MCF 10A (cell line): ENCODE results near the gene VAV1. TPM values are rescaled to one million over a fixed set of nuclear protein-coding genes. Genes with fewer than 3 reads are reported as not detected.

ENCODE experiments used
- BruUV-seq: library from RNA; stranded (reverse); fragments of 400-500 nt; replicated peaks from 2 replicates; lab custom pipeline; 2021; lab: Mats Ljungman, UMichigan
- CTCF ChIA-PET: fragments of 300-600 bp; sonication (Branson Sonifier 250); formaldehyde crosslinking; extraction: SDS; loops from one replicate; lab custom pipeline; 2021; ENCODE audit warnings: antibody characterized with exemption, inconsistent platforms; lab: Yijun Ruan, JAX
- POLR2A ChIA-PET: fragments of 300-600, 350-650 bp; sonication (Branson Sonifier 250); formaldehyde crosslinking; extraction: SDS; loops from one replicate; lab custom pipeline; 2020; ENCODE audit warnings: antibody characterized with exemption, inconsistent platforms; lab: Yijun Ruan, JAX
- DNase-seq: peaks from one replicate; pipeline ENCODE4 v3.0.0-alpha.2; 2018; ENCODE audit not compliant: unreplicated experiment
- H3K27ac Mint-ChIP-seq: one replicate; pipeline ENCODE4 v1.8.0; 2022; ENCODE audit warnings: mild to moderate bottlenecking, low read depth, mixed read lengths; ENCODE audit not compliant: unreplicated experiment
- H3K27me3 Mint-ChIP-seq: one replicate; pipeline ENCODE4 v1.8.0; 2022; ENCODE audit warnings: mixed read lengths; ENCODE audit not compliant: insufficient read depth, unreplicated experiment
- H3K36me3 Mint-ChIP-seq: one replicate; pipeline ENCODE4 v1.8.0; 2022; ENCODE audit warnings: mild to moderate bottlenecking, moderate library complexity, mixed read lengths; ENCODE audit not compliant: insufficient read depth, unreplicated experiment
- H3K4me1 Mint-ChIP-seq: one replicate; pipeline ENCODE4 v1.8.0; 2022; ENCODE audit warnings: mixed read lengths; ENCODE audit not compliant: insufficient read depth, unreplicated experiment
- H3K4me3 Mint-ChIP-seq: one replicate; pipeline ENCODE4 v1.8.0; 2022; ENCODE audit warnings: mild to moderate bottlenecking, moderate library complexity, mixed read lengths; ENCODE audit not compliant: unreplicated experiment
- H3K9me3 Mint-ChIP-seq: one replicate; pipeline ENCODE4 v1.8.0; 2022; ENCODE audit warnings: mixed read lengths; ENCODE audit not compliant: unreplicated experiment
- intact Hi-C: fragments of 100-400 bp; cut with micrococcal nuclease; formaldehyde crosslinking; loops from 2 replicates; pipeline ENCODE4 v1.14.1; 2022
- total RNA-seq: library from RNA; stranded (reverse); gene quantifications from 2 replicates; pipeline ENCODE4 v1.2.3, GENCODE V29; 2022
- TF ChIP-seq, protein P1 (sequence below): fragments of 200-600 bp; IDR thresholded peaks from one replicate; pipeline ENCODE4 v1.8.0; 2022; ENCODE audit warnings: antibody characterized with exemption, mild to moderate bottlenecking; ENCODE audit not compliant: unreplicated experiment

VAV1 gene
- total RNA-seq, 1 experiment from 2014 or later, result not detected

DNA sequence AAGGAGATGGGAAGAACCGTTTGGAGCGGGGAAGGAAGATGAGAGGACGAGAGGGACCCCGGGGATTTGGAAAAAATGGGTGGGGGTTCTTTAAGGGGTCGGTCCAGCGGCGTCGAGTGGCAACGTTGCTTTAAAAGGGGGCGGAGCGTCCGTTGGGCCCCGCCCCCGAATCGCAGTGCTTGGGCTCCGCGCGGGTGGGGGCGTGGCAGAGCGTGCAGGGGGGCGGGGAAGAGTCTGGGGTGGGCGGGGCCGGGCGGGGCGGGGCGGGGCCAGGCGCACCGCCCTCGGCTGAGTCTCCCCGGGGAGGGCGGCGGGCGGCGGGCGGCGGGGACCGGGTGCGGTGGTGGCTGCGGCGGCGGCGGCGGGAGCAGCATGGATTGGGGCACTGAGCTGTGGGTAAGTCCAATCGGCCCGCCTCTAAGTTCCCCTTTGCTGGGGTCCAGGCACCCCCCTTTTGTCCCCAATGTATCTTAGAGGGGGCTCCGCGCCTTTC, 33.1 kb upstream of the VAV1 start, which contains the start of gene TRIP10:
TRIP10 (plus strand) TSS at position 291 of the 493 bp plus-strand sequence; CDS start at position 373, 82 bp downstream.
- DNase-seq, result peak; percentile 84
- Mint-ChIP-seq H3K36me3 (peaks cover 42% of the 10 kb centered on the region), H3K4me3 (peak within 1 kb of the TSS; percentile 88), H3K27me3 (no peaks in the 10 kb centered on the region), H3K9me3 (no peaks in the 10 kb centered on the region), H3K27ac (peak within 1 kb of the TSS; percentile 83), H3K4me1 (peaks cover 36% of the 10 kb centered on the region)
- ChIA-PET CTCF (interaction anchor here (6.8 kb wide), 1 partner anchor 123 kb away, joined by 102 read pairs; no protein-coding TSS in a partner anchor), POLR2A (interaction anchor here (1.2 to 10.5 kb wide), 4 partner anchors 9 to 124 kb away, joined by 7 to 189 read pairs (median 91); partner anchors contain the start of genes C3 and SH2D3A)
- intact Hi-C loops, result loop anchor here (5.0 kb wide), 1 partner anchor 612 kb away; no protein-coding TSS in a partner anchor
- TF ChIP-seq, protein P1, sequence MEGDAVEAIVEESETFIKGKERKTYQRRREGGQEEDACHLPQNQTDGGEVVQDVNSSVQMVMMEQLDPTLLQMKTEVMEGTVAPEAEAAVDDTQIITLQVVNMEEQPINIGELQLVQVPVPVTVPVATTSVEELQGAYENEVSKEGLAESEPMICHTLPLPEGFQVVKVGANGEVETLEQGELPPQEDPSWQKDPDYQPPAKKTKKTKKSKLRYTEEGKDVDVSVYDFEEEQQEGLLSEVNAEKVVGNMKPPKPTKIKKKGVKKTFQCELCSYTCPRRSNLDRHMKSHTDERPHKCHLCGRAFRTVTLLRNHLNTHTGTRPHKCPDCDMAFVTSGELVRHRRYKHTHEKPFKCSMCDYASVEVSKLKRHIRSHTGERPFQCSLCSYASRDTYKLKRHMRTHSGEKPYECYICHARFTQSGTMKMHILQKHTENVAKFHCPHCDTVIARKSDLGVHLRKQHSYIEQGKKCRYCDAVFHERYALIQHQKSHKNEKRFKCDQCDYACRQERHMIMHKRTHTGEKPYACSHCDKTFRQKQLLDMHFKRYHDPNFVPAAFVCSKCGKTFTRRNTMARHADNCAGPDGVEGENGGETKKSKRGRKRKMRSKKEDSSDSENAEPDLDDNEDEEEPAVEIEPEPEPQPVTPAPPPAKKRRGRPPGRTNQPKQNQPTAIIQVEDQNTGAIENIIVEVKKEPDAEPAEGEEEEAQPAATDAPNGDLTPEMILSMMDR, result no peak
- no TSS peak for BruUV-seq

DNA sequence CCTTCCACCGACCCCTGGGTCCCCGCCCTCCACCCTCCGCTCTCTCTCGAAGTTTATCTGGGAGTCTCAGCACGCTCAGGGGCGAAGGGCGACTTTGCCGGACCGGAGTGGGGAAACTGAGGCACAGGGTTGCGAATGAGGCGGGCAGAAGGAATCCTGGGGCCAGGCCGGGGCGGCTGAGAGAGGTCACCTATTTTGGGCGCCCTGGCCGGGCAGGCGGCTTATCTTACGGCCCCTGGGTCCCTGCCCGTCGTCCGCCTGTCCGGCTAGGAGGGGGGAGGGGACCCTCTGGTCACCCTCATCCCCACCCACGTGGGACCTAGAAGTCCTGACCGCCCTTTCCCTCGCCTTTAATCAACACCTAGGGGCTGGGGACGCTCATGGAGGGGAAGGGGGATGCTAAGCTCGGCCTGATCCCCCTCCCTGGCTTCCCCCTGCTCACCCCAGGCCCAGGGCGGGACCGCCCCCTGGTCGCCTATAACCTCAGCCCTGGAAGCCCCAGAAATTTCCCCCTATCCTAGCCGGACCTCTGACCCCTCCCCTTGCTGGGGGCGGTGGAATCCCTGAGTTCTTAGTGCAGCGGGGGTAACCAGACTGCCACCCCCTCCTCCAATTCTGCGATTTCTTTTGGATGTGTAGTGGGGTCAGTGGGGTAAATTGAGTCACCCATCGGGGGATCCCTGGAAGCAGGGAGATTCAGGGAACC, 32.5 kb upstream of the VAV1 start:
- intact Hi-C loops, result loop anchor here (5.0 kb wide), 1 partner anchor 613 kb away; no protein-coding TSS in a partner anchor
- peaks cover 45% of the 10 kb centered on the region for H3K36me3 Mint-ChIP-seq
- BruUV-seq, result no TSS peak
- peak overlapping the region; percentile 59 for H3K27ac Mint-ChIP-seq
- peaks cover 40% of the 10 kb centered on the region for H3K4me1 Mint-ChIP-seq
- peak; percentile 35 for DNase-seq
- peak overlapping the region; percentile 88 for H3K4me3 Mint-ChIP-seq
- TF ChIP-seq, protein P1, result no peak
- ChIA-PET POLR2A (interaction anchor here (4.7 to 10.5 kb wide), 3 partner anchors 17 to 123 kb away, joined by 88 to 189 read pairs (median 94); partner anchors contain the start of genes C3 and SH2D3A), CTCF (interaction anchor here (0.7 to 6.8 kb wide), 3 partner anchors 88 to 167 kb away, joined by 3 to 102 read pairs (median 3); no protein-coding TSS in a partner anchor)
- H3K27me3 Mint-ChIP-seq, result no peaks in the 10 kb centered on the region
- H3K9me3 Mint-ChIP-seq, result no peaks in the 10 kb centered on the region

DNA sequence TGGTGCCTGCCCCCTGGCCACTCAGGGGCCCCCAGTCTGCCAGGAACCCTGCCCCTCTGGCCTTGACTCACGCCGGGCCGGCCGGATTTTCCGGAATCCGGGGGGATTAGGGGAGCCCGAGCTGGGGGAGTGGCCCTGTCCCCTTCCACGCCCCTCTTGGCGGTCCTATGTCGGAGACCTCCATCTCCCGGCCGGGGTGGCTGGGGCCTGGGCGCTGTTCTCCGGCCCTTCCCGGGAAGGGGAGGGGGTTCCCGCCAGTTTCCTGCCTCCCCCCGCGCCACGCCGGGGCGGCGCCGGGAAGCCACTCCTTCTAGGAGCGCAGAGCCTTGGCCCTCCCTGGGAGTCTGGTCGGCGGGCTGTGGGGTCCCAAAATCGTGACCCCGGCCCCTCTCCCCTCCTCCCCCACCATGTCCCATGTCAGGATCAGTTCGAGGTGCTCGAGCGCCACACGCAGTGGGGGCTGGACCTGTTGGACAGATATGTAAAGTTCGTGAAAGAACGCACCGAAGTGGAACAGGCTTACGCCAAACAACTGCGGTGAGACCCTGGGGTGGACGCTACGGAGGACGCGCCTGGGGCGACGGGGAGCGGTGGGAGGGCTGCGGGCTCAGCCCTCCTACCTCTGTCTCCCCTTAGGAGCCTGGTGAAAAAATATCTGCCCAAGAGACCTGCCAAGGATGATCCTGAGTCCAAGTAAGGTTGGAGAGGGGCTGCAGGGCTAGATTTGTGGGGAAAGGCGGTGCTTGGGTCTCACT, 31.7 kb upstream of the VAV1 start:
- DNase-seq, result peak; percentile 40
- peaks cover 46% of the 10 kb centered on the region for H3K4me1 Mint-ChIP-seq
- ChIA-PET CTCF (interaction anchor here (0.7 to 6.8 kb wide), 3 partner anchors 87 to 167 kb away, joined by 3 to 102 read pairs (median 3); no protein-coding TSS in a partner anchor), POLR2A (interaction anchor here (1.2 to 10.5 kb wide), 4 partner anchors 18 to 123 kb away, joined by 3 to 189 read pairs (median 91); partner anchors contain the start of genes C3 and SH2D3A)
- peak overlapping the region; percentile 59 for H3K27ac Mint-ChIP-seq
- H3K9me3 Mint-ChIP-seq, result no peaks in the 10 kb centered on the region
- peaks cover 52% of the 10 kb centered on the region for H3K36me3 Mint-ChIP-seq
- intact Hi-C loops, result no loop called here
- H3K27me3 Mint-ChIP-seq, result no peaks in the 10 kb centered on the region
- BruUV-seq, result no TSS peak
- peak overlapping the region; percentile 88 for H3K4me3 Mint-ChIP-seq
- TF ChIP-seq, protein P1, result no peak
